ENCODE measurements around the gene MRPL49. TPM values are rescaled to one million over a fixed set of nuclear protein-coding genes. Genes with fewer than 3 reads are reported as not detected.

MRPL49 gene
- polyA plus RNA-seq, 1 donor from 2014 or later = 80.5 TPM

GRCh38 chr11:65132238-65132987 is 10.3 kb downstream of the MRPL49 start:
- Histone ChIP-seq H3K27ac (ENCODE audit: low read length) (no peak overlapping the region), H3K9me3 (ENCODE audit: low read length) (no peaks in the 10 kb centered on the region), H2AFZ (ENCODE audit: low read depth, low read length) (no peak overlapping the region), H3K36me3 (ENCODE audit: insufficient read depth, low read length) (no peaks in the 10 kb centered on the region), H3K79me2 (replicated peaks; ENCODE audit: insufficient read depth, low read length) (peaks cover 16% of the 10 kb centered on the region), H3K27me3 (ENCODE audit: insufficient read depth, low read depth, low read length) (no peaks in the 10 kb centered on the region), H3K4me3 (ENCODE audit: low read length) (peak overlapping the region; percentile 100), H4K20me1 (ENCODE audit: insufficient read depth) (no peaks in the 10 kb centered on the region), H3F3A (ENCODE audit: insufficient read depth, low read length, poor library complexity, severe bottlenecking) (peaks cover 5% of the 10 kb centered on the region), H3K4me2 (ENCODE audit: low read length) (no peak overlapping the region), H3K9ac (ENCODE audit: low read length) (no peak overlapping the region), H3K9me2 (ENCODE audit: insufficient read depth, low read length) (no peaks in the 10 kb centered on the region)
- TF ChIP-seq EP300 (conservative IDR thresholded peaks at IDR 0.05; ENCODE audit: poor library complexity, severe bottlenecking) = no peak
- TF ChIP-seq MXI1 (conservative IDR thresholded peaks at IDR 0.05; ENCODE audit: poor library complexity, severe bottlenecking) = no peak
- no peak for TF ChIP-seq SMC3 (conservative IDR thresholded peaks at IDR 0.05; ENCODE audit: poor library complexity)
- no peak for TF ChIP-seq TAF1 (IDR thresholded peaks at IDR 0.05; ENCODE audit: low read depth)
- TF ChIP-seq EZH2 (IDR thresholded peaks at IDR 0.05; ENCODE audit: borderline replicate concordance, insufficient read depth, low read length, poor library complexity, severe bottlenecking) = no peak
- TF ChIP-seq CTCF (IDR thresholded peaks at IDR 0.05; ENCODE audit: poor library complexity, severe bottlenecking) = no peak
- TF ChIP-seq RAD21 (conservative IDR thresholded peaks at IDR 0.05) = no peak
- TF ChIP-seq, protein P1, sequence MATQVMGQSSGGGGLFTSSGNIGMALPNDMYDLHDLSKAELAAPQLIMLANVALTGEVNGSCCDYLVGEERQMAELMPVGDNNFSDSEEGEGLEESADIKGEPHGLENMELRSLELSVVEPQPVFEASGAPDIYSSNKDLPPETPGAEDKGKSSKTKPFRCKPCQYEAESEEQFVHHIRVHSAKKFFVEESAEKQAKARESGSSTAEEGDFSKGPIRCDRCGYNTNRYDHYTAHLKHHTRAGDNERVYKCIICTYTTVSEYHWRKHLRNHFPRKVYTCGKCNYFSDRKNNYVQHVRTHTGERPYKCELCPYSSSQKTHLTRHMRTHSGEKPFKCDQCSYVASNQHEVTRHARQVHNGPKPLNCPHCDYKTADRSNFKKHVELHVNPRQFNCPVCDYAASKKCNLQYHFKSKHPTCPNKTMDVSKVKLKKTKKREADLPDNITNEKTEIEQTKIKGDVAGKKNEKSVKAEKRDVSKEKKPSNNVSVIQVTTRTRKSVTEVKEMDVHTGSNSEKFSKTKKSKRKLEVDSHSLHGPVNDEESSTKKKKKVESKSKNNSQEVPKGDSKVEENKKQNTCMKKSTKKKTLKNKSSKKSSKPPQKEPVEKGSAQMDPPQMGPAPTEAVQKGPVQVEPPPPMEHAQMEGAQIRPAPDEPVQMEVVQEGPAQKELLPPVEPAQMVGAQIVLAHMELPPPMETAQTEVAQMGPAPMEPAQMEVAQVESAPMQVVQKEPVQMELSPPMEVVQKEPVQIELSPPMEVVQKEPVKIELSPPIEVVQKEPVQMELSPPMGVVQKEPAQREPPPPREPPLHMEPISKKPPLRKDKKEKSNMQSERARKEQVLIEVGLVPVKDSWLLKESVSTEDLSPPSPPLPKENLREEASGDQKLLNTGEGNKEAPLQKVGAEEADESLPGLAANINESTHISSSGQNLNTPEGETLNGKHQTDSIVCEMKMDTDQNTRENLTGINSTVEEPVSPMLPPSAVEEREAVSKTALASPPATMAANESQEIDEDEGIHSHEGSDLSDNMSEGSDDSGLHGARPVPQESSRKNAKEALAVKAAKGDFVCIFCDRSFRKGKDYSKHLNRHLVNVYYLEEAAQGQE (IDR thresholded peaks at IDR 0.05; ENCODE audit: borderline replicate concordance) = no peak

DNA sequence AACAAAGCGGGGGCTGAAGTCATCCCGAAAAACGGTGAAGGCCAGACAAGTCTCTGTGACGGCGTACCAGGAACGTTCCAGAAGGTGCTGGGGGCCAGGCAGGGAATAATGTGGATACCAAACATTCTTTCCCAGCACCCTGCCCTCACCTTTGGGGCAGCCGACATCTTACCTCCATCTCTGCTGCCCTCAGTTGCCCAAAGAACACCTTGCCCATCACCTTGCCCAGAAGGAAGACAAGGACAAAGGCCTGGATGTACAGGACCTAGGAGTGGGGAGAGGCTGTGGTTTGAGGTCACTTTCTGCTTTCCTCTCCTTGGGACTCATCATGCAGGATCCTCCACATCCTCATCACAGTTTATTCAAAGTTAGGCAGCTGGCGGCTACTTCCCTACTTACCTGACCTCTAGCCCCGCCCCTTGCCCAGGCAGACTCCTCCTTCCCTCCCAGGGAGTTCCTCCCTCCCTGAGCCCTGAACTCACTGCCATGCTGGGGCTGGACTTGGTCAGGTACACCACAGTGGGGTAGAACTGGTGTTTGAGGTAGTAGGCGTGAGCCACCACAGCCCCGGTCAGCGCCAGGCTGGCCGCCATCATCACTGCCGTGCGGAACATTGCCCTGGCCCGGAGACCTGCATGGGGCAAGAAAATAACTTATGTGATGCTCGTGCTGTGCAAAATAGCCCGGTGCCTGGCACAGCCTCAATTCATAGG is 11.0 kb downstream of the MRPL49 start:
- Histone ChIP-seq H3K27me3 (ENCODE audit: insufficient read depth, low read depth, low read length) (no peaks in the 10 kb centered on the region), H3K27ac (ENCODE audit: low read length) (peak overlapping the region; percentile 98), H4K20me1 (ENCODE audit: insufficient read depth) (no peaks in the 10 kb centered on the region), H3K9me2 (ENCODE audit: insufficient read depth, low read length) (no peaks in the 10 kb centered on the region), H3K36me3 (ENCODE audit: insufficient read depth, low read length) (no peaks in the 10 kb centered on the region), H2AFZ (ENCODE audit: low read depth, low read length) (no peak overlapping the region), H3K4me2 (ENCODE audit: low read length) (peak overlapping the region; percentile 95), H3F3A (ENCODE audit: insufficient read depth, low read length, poor library complexity, severe bottlenecking) (peaks cover 5% of the 10 kb centered on the region), H3K79me2 (replicated peaks; ENCODE audit: insufficient read depth, low read length) (peaks cover 16% of the 10 kb centered on the region), H3K4me3 (ENCODE audit: low read length) (peak overlapping the region; percentile 100), H3K9ac (ENCODE audit: low read length) (peak overlapping the region; percentile 97), H3K9me3 (ENCODE audit: low read length) (no peaks in the 10 kb centered on the region)
- TF ChIP-seq CTCF (IDR thresholded peaks at IDR 0.05; ENCODE audit: poor library complexity, severe bottlenecking) (no peak), SMC3 (conservative IDR thresholded peaks at IDR 0.05; ENCODE audit: poor library complexity) (no peak), MXI1 (conservative IDR thresholded peaks at IDR 0.05; ENCODE audit: poor library complexity, severe bottlenecking) (no peak), TAF1 (IDR thresholded peaks at IDR 0.05; ENCODE audit: low read depth) (no peak), POLR2AphosphoS5 (IDR thresholded peaks at IDR 0.05) (no peak), RAD21 (conservative IDR thresholded peaks at IDR 0.05) (no peak), EP300 (conservative IDR thresholded peaks at IDR 0.05; ENCODE audit: poor library complexity, severe bottlenecking) (no peak), EZH2 (IDR thresholded peaks at IDR 0.05; ENCODE audit: borderline replicate concordance, insufficient read depth, low read length, poor library complexity, severe bottlenecking) (no peak)
- TF ChIP-seq, protein P1 (IDR thresholded peaks at IDR 0.05; ENCODE audit: borderline replicate concordance) = no peak
